ENCODE measurements around the gene SRSF4.

- TF ChIP-seq CTCF (IDR thresholded peaks at IDR 0.05), result no peak
- no peak for TF ChIP-seq POLR2A (IDR thresholded peaks at IDR 0.05)
These were observed 45.2 kb downstream of the SRSF4 start for GRCh38 chr1:29136391-29136915.

Measured in testis (tissue), 2 donors.